ENCODE data around the gene TLCD4.

TLCD4 gene, protein sequence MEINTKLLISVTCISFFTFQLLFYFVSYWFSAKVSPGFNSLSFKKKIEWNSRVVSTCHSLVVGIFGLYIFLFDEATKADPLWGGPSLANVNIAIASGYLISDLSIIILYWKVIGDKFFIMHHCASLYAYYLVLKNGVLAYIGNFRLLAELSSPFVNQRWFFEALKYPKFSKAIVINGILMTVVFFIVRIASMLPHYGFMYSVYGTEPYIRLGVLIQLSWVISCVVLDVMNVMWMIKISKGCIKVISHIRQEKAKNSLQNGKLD

DNA sequence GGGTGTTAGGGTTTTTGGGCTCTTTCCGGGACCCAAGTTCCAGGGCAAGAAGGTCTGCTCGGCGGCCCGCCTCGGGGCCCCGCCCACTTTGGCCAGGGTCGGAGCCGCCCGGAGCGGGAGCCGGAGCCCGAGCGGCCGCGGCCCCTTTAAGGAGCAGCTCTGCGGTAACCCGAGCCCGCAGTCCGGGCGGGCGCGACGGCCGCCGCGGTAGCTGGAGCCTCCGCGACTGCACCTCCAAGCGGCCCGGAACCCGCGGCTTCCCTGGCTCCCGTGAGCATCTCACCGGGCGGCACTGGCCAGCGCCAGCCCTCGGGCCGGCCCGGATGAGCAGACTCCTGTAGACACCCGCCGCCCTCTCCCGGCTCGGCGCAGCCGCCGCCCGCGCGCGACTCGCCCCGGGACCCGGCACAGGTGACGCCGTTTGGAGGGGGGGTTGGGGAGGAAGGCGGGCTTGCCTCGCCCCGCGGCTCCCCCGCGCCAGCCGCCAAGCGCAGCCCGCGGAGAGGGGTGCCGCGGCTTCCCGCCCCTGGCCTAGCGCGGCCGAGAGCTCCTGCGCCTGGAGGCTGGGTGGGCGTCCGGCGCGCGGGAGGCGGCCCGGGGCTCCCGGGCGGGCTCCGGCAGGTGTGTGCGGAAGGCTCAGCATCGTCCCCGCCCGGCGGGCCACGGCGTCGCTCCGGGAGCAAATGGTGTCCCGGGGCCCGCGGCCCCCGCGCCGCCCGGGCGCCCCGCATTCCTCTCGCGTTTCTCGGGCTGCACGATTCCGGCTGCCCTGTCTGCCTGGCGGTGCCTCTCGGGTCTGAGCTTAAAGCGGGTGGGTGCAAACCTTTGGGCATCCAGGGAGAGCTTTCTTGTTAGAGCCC lies at the start of gene TLCD4:
Gene TLCD4, plus strand, starts transcription at position 149 of the 860 bp plus-strand sequence. CDS start 26,547 bp downstream, outside the sequence.
- H3K27me3 ChIP-seq (ENCODE audit: control insufficient read depth, insufficient read depth, low read length): no peaks in the 10 kb centered on the region
- no peaks in the 10 kb centered on the region for H3K4me1 ChIP-seq
- H3K4me2 ChIP-seq (ENCODE audit: low read length): peak within 1 kb of the TSS; percentile 97
- TF ChIP-seq, protein P1, sequence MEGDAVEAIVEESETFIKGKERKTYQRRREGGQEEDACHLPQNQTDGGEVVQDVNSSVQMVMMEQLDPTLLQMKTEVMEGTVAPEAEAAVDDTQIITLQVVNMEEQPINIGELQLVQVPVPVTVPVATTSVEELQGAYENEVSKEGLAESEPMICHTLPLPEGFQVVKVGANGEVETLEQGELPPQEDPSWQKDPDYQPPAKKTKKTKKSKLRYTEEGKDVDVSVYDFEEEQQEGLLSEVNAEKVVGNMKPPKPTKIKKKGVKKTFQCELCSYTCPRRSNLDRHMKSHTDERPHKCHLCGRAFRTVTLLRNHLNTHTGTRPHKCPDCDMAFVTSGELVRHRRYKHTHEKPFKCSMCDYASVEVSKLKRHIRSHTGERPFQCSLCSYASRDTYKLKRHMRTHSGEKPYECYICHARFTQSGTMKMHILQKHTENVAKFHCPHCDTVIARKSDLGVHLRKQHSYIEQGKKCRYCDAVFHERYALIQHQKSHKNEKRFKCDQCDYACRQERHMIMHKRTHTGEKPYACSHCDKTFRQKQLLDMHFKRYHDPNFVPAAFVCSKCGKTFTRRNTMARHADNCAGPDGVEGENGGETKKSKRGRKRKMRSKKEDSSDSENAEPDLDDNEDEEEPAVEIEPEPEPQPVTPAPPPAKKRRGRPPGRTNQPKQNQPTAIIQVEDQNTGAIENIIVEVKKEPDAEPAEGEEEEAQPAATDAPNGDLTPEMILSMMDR (IDR thresholded peaks at IDR 0.05): no peak
- H3K9me3 ChIP-seq (ENCODE audit: control insufficient read depth, low read length): no peaks in the 10 kb centered on the region
- H3K9ac ChIP-seq: no peak within 1 kb of the TSS
- peak within 1 kb of the TSS; percentile 63 for H3K4me3 ChIP-seq (ENCODE audit: low read depth, low read length)
- H2AFZ ChIP-seq: peak within 1 kb of the TSS; percentile 76
- H3K79me2 ChIP-seq: no peaks in the 10 kb centered on the region
- peak within 1 kb of the TSS; percentile 40 for H3K27ac ChIP-seq
- H3K36me3 ChIP-seq (ENCODE audit: control insufficient read depth, insufficient read depth, low read length): no peaks in the 10 kb centered on the region

DNA sequence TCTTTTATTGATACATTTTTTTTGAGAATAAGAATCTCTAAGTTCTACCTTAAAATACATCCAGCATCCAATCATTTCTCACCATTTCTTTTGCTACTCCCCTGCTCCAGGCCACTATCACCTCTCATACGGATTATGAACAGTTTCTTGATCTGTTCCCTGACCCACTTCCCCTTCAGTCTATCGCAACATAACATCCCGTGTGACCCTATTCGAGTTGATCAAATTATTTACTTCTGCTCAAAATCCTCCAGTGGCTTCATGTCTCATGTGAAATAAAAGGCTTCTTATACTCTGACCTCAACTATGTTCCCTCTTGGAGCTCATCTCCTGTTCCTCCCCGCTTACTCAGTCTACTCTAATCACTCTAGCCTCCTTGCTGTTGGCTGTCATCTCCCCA lies 49.6 kb upstream of the TLCD4 start:
- Histone ChIP-seq H3K36me3 (ENCODE audit: control insufficient read depth, insufficient read depth, low read length) (no peaks in the 10 kb centered on the region), H3K4me2 (ENCODE audit: low read length) (no peak overlapping the region), H2AFZ (no peak overlapping the region), H3K27ac (no peak overlapping the region), H3K9ac (no peak overlapping the region), H3K9me3 (ENCODE audit: control insufficient read depth, low read length) (no peaks in the 10 kb centered on the region), H3K4me3 (ENCODE audit: low read depth, low read length) (no peak overlapping the region), H3K79me2 (no peaks in the 10 kb centered on the region), H3K27me3 (ENCODE audit: control insufficient read depth, insufficient read depth, low read length) (no peaks in the 10 kb centered on the region), H3K4me1 (no peaks in the 10 kb centered on the region)
- TF ChIP-seq, protein P1 (IDR thresholded peaks at IDR 0.05): no peak

DNA sequence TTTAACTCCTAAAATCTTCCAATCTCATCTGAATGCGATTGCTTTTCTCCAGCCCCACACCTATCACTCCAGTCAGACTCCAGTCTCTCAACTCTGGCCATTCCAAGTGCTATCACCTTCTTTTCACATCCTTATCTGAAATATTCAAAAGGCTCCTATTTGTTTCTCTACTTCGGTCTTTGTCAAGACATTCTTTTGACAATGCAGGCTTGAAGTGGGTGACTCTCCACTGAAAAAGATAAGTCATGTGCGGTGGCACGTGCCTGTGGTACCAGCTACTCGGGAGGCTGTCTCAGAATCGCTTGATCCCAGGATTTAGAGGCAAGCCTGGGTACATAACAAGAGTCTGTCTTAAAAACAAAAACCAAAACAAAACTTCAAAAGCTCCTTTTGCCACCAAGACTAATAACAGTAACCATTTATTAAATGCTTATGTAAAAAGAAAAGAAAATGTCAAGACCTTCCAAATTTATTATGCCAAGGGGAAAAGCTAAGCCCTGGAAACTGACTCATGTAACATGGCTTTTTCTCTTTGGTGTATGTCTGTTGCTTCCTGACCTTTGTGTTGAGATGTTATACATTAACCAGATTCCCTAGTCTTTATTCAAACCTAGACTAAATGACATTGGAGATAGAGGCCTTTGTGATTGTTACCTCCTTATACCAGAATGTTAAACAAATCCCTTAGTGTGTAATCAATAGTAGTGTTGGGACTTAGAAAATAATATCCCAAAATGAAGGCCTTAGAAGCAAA lies 48.0 kb upstream of the TLCD4 start:
- Histone ChIP-seq H3K36me3 (ENCODE audit: control insufficient read depth, insufficient read depth, low read length) (no peaks in the 10 kb centered on the region), H3K9ac (no peak overlapping the region), H3K27me3 (ENCODE audit: control insufficient read depth, insufficient read depth, low read length) (no peaks in the 10 kb centered on the region), H3K79me2 (no peaks in the 10 kb centered on the region), H3K4me2 (ENCODE audit: low read length) (no peak overlapping the region), H3K27ac (no peak overlapping the region), H3K4me1 (no peaks in the 10 kb centered on the region), H2AFZ (no peak overlapping the region), H3K4me3 (ENCODE audit: low read depth, low read length) (no peak overlapping the region), H3K9me3 (ENCODE audit: control insufficient read depth, low read length) (no peaks in the 10 kb centered on the region)
- TF ChIP-seq, protein P1 (IDR thresholded peaks at IDR 0.05): no peak

DNA sequence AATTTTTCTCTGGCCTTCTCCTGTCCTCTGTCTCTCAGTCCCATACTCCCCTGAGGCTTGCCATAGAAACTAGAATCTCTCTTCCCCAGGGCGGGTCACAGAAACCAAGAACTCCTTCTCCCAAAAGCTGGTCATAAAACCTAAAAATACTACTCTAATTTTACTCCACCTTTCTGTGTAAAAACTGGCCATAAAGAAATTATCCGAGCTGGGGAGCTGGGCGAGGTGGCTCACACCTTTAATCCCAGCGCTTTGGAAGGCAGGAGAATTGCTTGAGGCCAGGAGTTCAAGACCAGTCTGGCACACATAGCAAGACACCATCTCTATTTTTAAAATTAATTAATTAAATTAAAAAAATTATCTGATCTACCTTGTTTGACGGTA lies 47.5 kb upstream of the TLCD4 start:
- Histone ChIP-seq H2AFZ (no peak overlapping the region), H3K4me3 (ENCODE audit: low read depth, low read length) (no peak overlapping the region), H3K36me3 (ENCODE audit: control insufficient read depth, insufficient read depth, low read length) (no peaks in the 10 kb centered on the region), H3K4me1 (no peaks in the 10 kb centered on the region), H3K79me2 (no peaks in the 10 kb centered on the region), H3K27me3 (ENCODE audit: control insufficient read depth, insufficient read depth, low read length) (no peaks in the 10 kb centered on the region), H3K9ac (no peak overlapping the region), H3K9me3 (ENCODE audit: control insufficient read depth, low read length) (no peaks in the 10 kb centered on the region), H3K27ac (no peak overlapping the region), H3K4me2 (ENCODE audit: low read length) (no peak overlapping the region)
- TF ChIP-seq, protein P1 (IDR thresholded peaks at IDR 0.05): no peak

Measured in parathyroid adenoma (tissue), 2 donors.